ENCODE data around the gene MYO18B. TPM values are rescaled to one million over a fixed set of nuclear protein-coding genes. Genes with fewer than 3 reads are reported as not detected.

The MYO18B gene
- total and polyA plus RNA-seq, 2 donors (not counting 1 experiment from before 2014, with no cell fraction given), result 0.15 TPM; not detected in 1

DNA sequence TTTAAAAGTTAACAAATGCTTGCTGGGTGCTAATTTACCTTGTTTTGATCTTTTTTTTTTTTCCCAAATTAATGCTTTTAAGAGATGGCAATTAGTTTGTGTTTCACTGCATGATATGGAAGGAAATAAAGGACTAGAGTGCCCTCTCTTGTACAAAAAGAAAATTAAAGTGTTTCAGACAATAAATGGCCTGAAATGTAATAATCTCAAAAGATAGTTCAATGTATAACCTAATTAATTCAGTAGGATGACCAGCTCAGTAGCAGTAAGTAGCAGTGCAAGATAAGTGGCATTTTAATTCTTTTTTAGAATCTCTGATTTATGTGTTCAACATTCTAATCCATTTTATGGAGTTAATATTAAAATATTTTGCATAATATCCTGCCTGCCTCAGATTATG, 39.9 kb upstream of the MYO18B start:
- H3K4me3 Mint-ChIP-seq, result no peak overlapping the region
- H3K27me3 Mint-ChIP-seq, result no peaks in the 10 kb centered on the region
- ChIA-PET CTCF (interaction anchor here (0.9 to 5.0 kb wide), 16 partner anchors 9 to 501 kb away, joined by 3 to 104 read pairs (median 4); partner anchors contain the start of gene GRK3), POLR2A (no interaction called here)
- no peak overlapping the region for H2AFZ ChIP-seq (ENCODE audit: insufficient read depth, low read depth, low read length, poor library complexity, severe bottlenecking)
- H3K4me1 Mint-ChIP-seq, result peaks cover 7% of the 10 kb centered on the region
- no peaks in the 10 kb centered on the region for H3K4me1 ChIP-seq (ENCODE audit: control insufficient read depth in 2 of 2, insufficient read depth in 2 of 2, low read length in 2 of 2)
- H3K27ac Mint-ChIP-seq, result no peak overlapping the region
- peaks cover 5% of the 10 kb centered on the region for H3K79me2 ChIP-seq (ENCODE audit: control insufficient read depth, insufficient read depth, low read length)
- no peaks in the 10 kb centered on the region for H3K27me3 ChIP-seq (replicated peaks in 1 of 4; ENCODE audit: control extremely low read depth in 1 of 4, control insufficient read depth in 3 of 4, insufficient read depth in 4 of 4, low read length in 3 of 4)
- H3K36me3 ChIP-seq (replicated peaks in 1 of 2; ENCODE audit: control extremely low read depth in 1 of 2, control insufficient read depth in 1 of 2, extremely low read depth in 1 of 2, insufficient read depth in 2 of 2, low read length in 1 of 2), result peaks cover 2 to 68% of the 10 kb centered on the region in 2 experiments
- TF ChIP-seq, protein P1, sequence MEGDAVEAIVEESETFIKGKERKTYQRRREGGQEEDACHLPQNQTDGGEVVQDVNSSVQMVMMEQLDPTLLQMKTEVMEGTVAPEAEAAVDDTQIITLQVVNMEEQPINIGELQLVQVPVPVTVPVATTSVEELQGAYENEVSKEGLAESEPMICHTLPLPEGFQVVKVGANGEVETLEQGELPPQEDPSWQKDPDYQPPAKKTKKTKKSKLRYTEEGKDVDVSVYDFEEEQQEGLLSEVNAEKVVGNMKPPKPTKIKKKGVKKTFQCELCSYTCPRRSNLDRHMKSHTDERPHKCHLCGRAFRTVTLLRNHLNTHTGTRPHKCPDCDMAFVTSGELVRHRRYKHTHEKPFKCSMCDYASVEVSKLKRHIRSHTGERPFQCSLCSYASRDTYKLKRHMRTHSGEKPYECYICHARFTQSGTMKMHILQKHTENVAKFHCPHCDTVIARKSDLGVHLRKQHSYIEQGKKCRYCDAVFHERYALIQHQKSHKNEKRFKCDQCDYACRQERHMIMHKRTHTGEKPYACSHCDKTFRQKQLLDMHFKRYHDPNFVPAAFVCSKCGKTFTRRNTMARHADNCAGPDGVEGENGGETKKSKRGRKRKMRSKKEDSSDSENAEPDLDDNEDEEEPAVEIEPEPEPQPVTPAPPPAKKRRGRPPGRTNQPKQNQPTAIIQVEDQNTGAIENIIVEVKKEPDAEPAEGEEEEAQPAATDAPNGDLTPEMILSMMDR (IDR thresholded peaks at IDR 0.05), result peak; percentile 70
- no peak for TF ChIP-seq EZH2 (IDR thresholded peaks at IDR 0.05; ENCODE audit: borderline replicate concordance, insufficient read depth, low read depth, low read length, poor library complexity, severe bottlenecking)
- no peaks in the 10 kb centered on the region for H3K9me3 ChIP-seq (ENCODE audit: control extremely low read depth in 1 of 3, control insufficient read depth in 2 of 3, insufficient read depth in 1 of 3, low read length in 2 of 3)
- peak; percentile 36 for ATAC-seq (ENCODE audit: low read depth)
- H3K4me3 ChIP-seq (ENCODE audit: control extremely low read depth in 1 of 5, extremely low read depth in 1 of 5, insufficient read depth in 1 of 5, low read depth in 2 of 5, low read length in 4 of 5), result no peak overlapping the region
- no peak overlapping the region for H3K27ac ChIP-seq (ENCODE audit: low read length in 2 of 2)
- no peak overlapping the region for H3K9ac ChIP-seq (ENCODE audit: low read length)
- peak; percentile 42 for DNase-seq
- H3K4me2 ChIP-seq (replicated peaks; ENCODE audit: low read depth, low read length, poor library complexity, severe bottlenecking), result no peak overlapping the region
- intact Hi-C loops (cut with micrococcal nuclease), result loop anchor here (1.0 to 2.0 kb wide), 3 partner anchors 71 to 254 kb away; no protein-coding TSS in a partner anchor
- H3K9me3 Mint-ChIP-seq (ENCODE audit: insufficient read depth), result no peaks in the 10 kb centered on the region
- peaks cover 11% of the 10 kb centered on the region for H4K20me1 ChIP-seq (ENCODE audit: control insufficient read depth, insufficient read depth, low read length, poor library complexity, severe bottlenecking)

DNA sequence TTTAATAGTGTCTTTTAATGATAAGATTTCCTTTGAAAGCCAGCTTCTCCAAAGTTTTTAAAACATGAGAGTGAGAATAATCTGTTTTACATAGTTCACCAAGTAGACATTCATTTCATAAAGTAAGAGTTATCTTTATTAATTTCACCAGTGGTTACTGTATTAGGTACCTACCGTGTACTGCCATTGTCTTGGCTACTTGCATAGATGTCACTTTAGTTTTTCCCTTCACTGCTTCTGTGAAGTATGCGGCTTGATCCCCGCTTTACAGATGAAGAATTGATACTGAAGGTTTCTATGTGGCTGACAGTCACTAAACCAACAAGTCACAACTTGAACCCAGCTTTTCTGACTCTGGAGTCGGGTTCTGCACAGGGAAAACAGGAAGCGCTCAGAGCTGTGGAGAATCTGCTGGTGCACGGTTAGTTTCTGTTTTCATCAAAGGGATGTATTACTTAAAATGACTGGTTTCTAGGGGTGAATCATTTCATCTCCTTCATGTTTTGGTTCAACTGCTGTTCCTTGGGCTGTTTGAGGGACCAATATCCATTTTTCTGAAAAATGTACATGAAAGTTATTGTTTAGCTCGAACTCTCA, 39.3 kb upstream of the MYO18B start:
- no peaks in the 10 kb centered on the region for H3K4me1 ChIP-seq (ENCODE audit: control insufficient read depth in 2 of 2, insufficient read depth in 2 of 2, low read length in 2 of 2)
- H3K9me3 Mint-ChIP-seq (ENCODE audit: insufficient read depth), result no peaks in the 10 kb centered on the region
- H3K9ac ChIP-seq (ENCODE audit: low read length), result no peak overlapping the region
- H3K36me3 ChIP-seq (replicated peaks in 1 of 2; ENCODE audit: control extremely low read depth in 1 of 2, control insufficient read depth in 1 of 2, extremely low read depth in 1 of 2, insufficient read depth in 2 of 2, low read length in 1 of 2), result peaks cover 1 to 68% of the 10 kb centered on the region in 2 experiments
- CTCF ChIA-PET, result interaction anchor here (0.9 to 5.0 kb wide), 14 partner anchors 9 to 501 kb away, joined by 3 to 104 read pairs (median 4); no protein-coding TSS in a partner anchor
- no peaks in the 10 kb centered on the region for H3K27me3 Mint-ChIP-seq
- peak overlapping the region in 1 of 2 donors; percentile 26 for H3K27ac ChIP-seq (ENCODE audit: low read length in 2 of 2)
- H3K9me3 ChIP-seq (ENCODE audit: control extremely low read depth in 1 of 3, control insufficient read depth in 2 of 3, insufficient read depth in 1 of 3, low read length in 2 of 3), result no peaks in the 10 kb centered on the region
- WGBS (ENCODE audit: insufficient coverage), result 60% methylated on average over 1 of the region's 7 CpGs
- peaks cover 7% of the 10 kb centered on the region for H3K79me2 ChIP-seq (ENCODE audit: control insufficient read depth, insufficient read depth, low read length)
- TF ChIP-seq, protein P1 (IDR thresholded peaks at IDR 0.05), result no peak
- TF ChIP-seq EZH2 (IDR thresholded peaks at IDR 0.05; ENCODE audit: borderline replicate concordance, insufficient read depth, low read depth, low read length, poor library complexity, severe bottlenecking), result no peak
- H3K27me3 ChIP-seq (replicated peaks in 1 of 4; ENCODE audit: control extremely low read depth in 1 of 4, control insufficient read depth in 3 of 4, insufficient read depth in 4 of 4, low read length in 3 of 4), result no peaks in the 10 kb centered on the region
- H3K4me1 Mint-ChIP-seq, result peaks cover 7% of the 10 kb centered on the region
- POLR2A ChIA-PET, result no interaction called here
- intact Hi-C loops (cut with micrococcal nuclease), result loop anchor here (1.0 to 2.0 kb wide), 3 partner anchors 70 to 254 kb away; no protein-coding TSS in a partner anchor
- H3K4me2 ChIP-seq (replicated peaks; ENCODE audit: low read depth, low read length, poor library complexity, severe bottlenecking), result no peak overlapping the region
- no peak overlapping the region for H3K27ac Mint-ChIP-seq
- no peak overlapping the region for H2AFZ ChIP-seq (ENCODE audit: insufficient read depth, low read depth, low read length, poor library complexity, severe bottlenecking)
- no peak for DNase-seq
- H4K20me1 ChIP-seq (ENCODE audit: control insufficient read depth, insufficient read depth, low read length, poor library complexity, severe bottlenecking), result peaks cover 16% of the 10 kb centered on the region
- no peak overlapping the region for H3K4me3 ChIP-seq (ENCODE audit: control extremely low read depth in 1 of 5, extremely low read depth in 1 of 5, insufficient read depth in 1 of 5, low read depth in 2 of 5, low read length in 4 of 5)
- no peak for ATAC-seq (ENCODE audit: low read depth)
- no peak overlapping the region for H3K4me3 Mint-ChIP-seq
